Activated naive CD8-positive, alpha-beta T cell (primary cell): Measurements from ENCODE around the gene ATP11A.
"Not testable (repeated sequence)": the region's sequence is repeated elsewhere in the genome, so short reads cannot be mapped to it uniquely, and the experiment has no call there.

Experiments used
- H3K27ac Mint-ChIP-seq: one replicate; pipeline ENCODE4 v1.8.0; 2021; ENCODE audit warnings: mixed read lengths
- H3K27me3 Mint-ChIP-seq: one replicate; pipeline ENCODE4 v1.8.0; 2021; ENCODE audit warnings: mixed read lengths
- H3K36me3 Mint-ChIP-seq: one replicate; pipeline ENCODE4 v1.8.0; 2021; ENCODE audit warnings: mixed read lengths
- H3K4me1 Mint-ChIP-seq: one replicate; pipeline ENCODE4 v1.8.0; 2021; ENCODE audit warnings: low read depth, mixed read lengths
- H3K4me3 Mint-ChIP-seq: one replicate; pipeline ENCODE4 v1.8.0; 2021; ENCODE audit warnings: mild to moderate bottlenecking, mixed read lengths
- H3K9me3 Mint-ChIP-seq: one replicate; pipeline ENCODE4 v1.8.0; 2021; ENCODE audit warnings: low read depth, mixed read lengths

ATP11A gene

GRCh38 chr13:112657850-112658445 lies 31.9 kb upstream of the ATP11A start:
- no peaks in the 10 kb centered on the region for H3K9me3 Mint-ChIP-seq

GRCh38 chr13:112658808-112659207 lies 31.0 kb upstream of the ATP11A start:
- Mint-ChIP-seq H3K27ac (no peak overlapping the region), H3K4me3 (no peak overlapping the region), H3K4me1 (no peaks in the 10 kb centered on the region), H3K9me3 (no peaks in the 10 kb centered on the region), H3K27me3 (no peaks in the 10 kb centered on the region), H3K36me3 (no peaks in the 10 kb centered on the region)

More at GRCh38 chr13:112657850-112658445, 31.9 kb upstream of the ATP11A start:
- Mint-ChIP-seq H3K27me3 (no peaks in the 10 kb centered on the region), H3K4me1 (no peaks in the 10 kb centered on the region), H3K36me3 (no peaks in the 10 kb centered on the region), H3K4me3 (no peak overlapping the region), H3K27ac (no peak overlapping the region)

GRCh38 chr13:112661291-112661690 lies 28.5 kb upstream of the ATP11A start:
- H3K36me3 Mint-ChIP-seq, result no peaks in the 10 kb centered on the region
- no peak overlapping the region for H3K27ac Mint-ChIP-seq
- no peaks in the 10 kb centered on the region for H3K4me1 Mint-ChIP-seq
- H3K27me3 Mint-ChIP-seq, result no peaks in the 10 kb centered on the region
- no peaks in the 10 kb centered on the region for H3K9me3 Mint-ChIP-seq
- no peak overlapping the region for H3K4me3 Mint-ChIP-seq

GRCh38 chr13:112664501-112665203 lies 25.2 kb upstream of the ATP11A start:
- no peaks in the 10 kb centered on the region for H3K36me3 Mint-ChIP-seq
- no peak overlapping the region for H3K4me3 Mint-ChIP-seq
- H3K4me1 Mint-ChIP-seq, result no peaks in the 10 kb centered on the region
- no peak overlapping the region for H3K27ac Mint-ChIP-seq
- H3K27me3 Mint-ChIP-seq, result no peaks in the 10 kb centered on the region
- no peaks in the 10 kb centered on the region for H3K9me3 Mint-ChIP-seq

GRCh38 chr13:112668924-112669323 lies 20.9 kb upstream of the ATP11A start:
- Mint-ChIP-seq H3K4me1 (no peaks in the 10 kb centered on the region), H3K27ac (no peak overlapping the region), H3K4me3 (no peak overlapping the region), H3K27me3 (no peaks in the 10 kb centered on the region), H3K9me3 (no peaks in the 10 kb centered on the region), H3K36me3 (no peaks in the 10 kb centered on the region)

GRCh38 chr13:112669881-112670499 lies 19.8 kb upstream of the ATP11A start:
- no peaks in the 10 kb centered on the region for H3K36me3 Mint-ChIP-seq
- H3K9me3 Mint-ChIP-seq, result no peaks in the 10 kb centered on the region
- no peaks in the 10 kb centered on the region for H3K4me1 Mint-ChIP-seq

GRCh38 chr13:112670864-112671263 lies 19.0 kb upstream of the ATP11A start:
- Mint-ChIP-seq H3K9me3 (no peaks in the 10 kb centered on the region), H3K27ac (no peak overlapping the region), H3K36me3 (no peaks in the 10 kb centered on the region), H3K4me3 (no peak overlapping the region), H3K4me1 (no peaks in the 10 kb centered on the region), H3K27me3 (no peaks in the 10 kb centered on the region)

More at GRCh38 chr13:112669881-112670499, 19.8 kb upstream of the ATP11A start:
- Mint-ChIP-seq H3K27me3 (no peaks in the 10 kb centered on the region), H3K4me3 (no peak overlapping the region), H3K27ac (no peak overlapping the region)

GRCh38 chr13:112671359-112671758 lies 18.5 kb upstream of the ATP11A start:
- H3K9me3 Mint-ChIP-seq, result no peaks in the 10 kb centered on the region
- no peak overlapping the region for H3K27ac Mint-ChIP-seq
- H3K27me3 Mint-ChIP-seq, result no peaks in the 10 kb centered on the region
- no peak overlapping the region for H3K4me3 Mint-ChIP-seq
- H3K4me1 Mint-ChIP-seq, result no peaks in the 10 kb centered on the region
- H3K36me3 Mint-ChIP-seq, result no peaks in the 10 kb centered on the region

- no peak overlapping the region for H3K27ac Mint-ChIP-seq
- no peaks in the 10 kb centered on the region for H3K9me3 Mint-ChIP-seq
- no peaks in the 10 kb centered on the region for H3K27me3 Mint-ChIP-seq
- no peaks in the 10 kb centered on the region for H3K36me3 Mint-ChIP-seq
- no peaks in the 10 kb centered on the region for H3K4me1 Mint-ChIP-seq
- no peak overlapping the region for H3K4me3 Mint-ChIP-seq
Observed at GRCh38 chr13:112672651-112673284, 17.1 kb upstream of the ATP11A start.

GRCh38 chr13:112674412-112675365 lies 15.1 kb upstream of the ATP11A start:
- Mint-ChIP-seq H3K4me1 (no peaks in the 10 kb centered on the region), H3K27ac (no peak overlapping the region), H3K9me3 (no peaks in the 10 kb centered on the region), H3K36me3 (no peaks in the 10 kb centered on the region), H3K27me3 (no peaks in the 10 kb centered on the region), H3K4me3 (no peak overlapping the region)

- H3K27me3 Mint-ChIP-seq, result no peaks in the 10 kb centered on the region
- H3K4me3 Mint-ChIP-seq, result no peak overlapping the region
Observed at GRCh38 chr13:112675366-112675756, 14.5 kb upstream of the ATP11A start.

GRCh38 chr13:112677421-112677962 lies 12.3 kb upstream of the ATP11A start:
- H3K36me3 Mint-ChIP-seq, H3K9me3 Mint-ChIP-seq, H3K4me3 Mint-ChIP-seq, H3K27me3 Mint-ChIP-seq, H3K4me1 Mint-ChIP-seq, H3K27ac Mint-ChIP-seq: not testable (repeated sequence)

More at GRCh38 chr13:112675366-112675756, 14.5 kb upstream of the ATP11A start:
- H3K4me1 Mint-ChIP-seq, result no peaks in the 10 kb centered on the region
- H3K36me3 Mint-ChIP-seq, result no peaks in the 10 kb centered on the region
- no peak overlapping the region for H3K27ac Mint-ChIP-seq
- no peaks in the 10 kb centered on the region for H3K9me3 Mint-ChIP-seq

GRCh38 chr13:112679381-112679780 lies 10.5 kb upstream of the ATP11A start:
- Mint-ChIP-seq H3K27ac (no peak overlapping the region), H3K9me3 (no peaks in the 10 kb centered on the region), H3K27me3 (no peaks in the 10 kb centered on the region), H3K4me3 (no peak overlapping the region), H3K4me1 (no peaks in the 10 kb centered on the region), H3K36me3 (no peaks in the 10 kb centered on the region)

GRCh38 chr13:112679932-112680677 lies 9.7 kb upstream of the ATP11A start:
- Mint-ChIP-seq H3K4me3 (no peak overlapping the region), H3K9me3 (no peaks in the 10 kb centered on the region), H3K27me3 (no peaks in the 10 kb centered on the region), H3K36me3 (no peaks in the 10 kb centered on the region), H3K27ac (no peak overlapping the region), H3K4me1 (no peaks in the 10 kb centered on the region)
